Stimulated activated CD4-positive, alpha-beta T cell treated with anti-CD3 and anti-CD28 coated beads, Interleukin-15, amount 100 ng/mL, for 48 hours (primary cell): ENCODE data around the gene EEF1AKMT2.
"Not testable (repeated sequence)": the region's sequence is repeated elsewhere in the genome, so short reads cannot be mapped to it uniquely, and the experiment has no call there.

Experiments
- DNase-seq, 2 donors: peaks; one replicate each; pipeline ENCODE4 v3.0.0-alpha.2; 2020; ENCODE audit warnings: low read depth in 2 of 2

Gene EEF1AKMT2

DNA sequence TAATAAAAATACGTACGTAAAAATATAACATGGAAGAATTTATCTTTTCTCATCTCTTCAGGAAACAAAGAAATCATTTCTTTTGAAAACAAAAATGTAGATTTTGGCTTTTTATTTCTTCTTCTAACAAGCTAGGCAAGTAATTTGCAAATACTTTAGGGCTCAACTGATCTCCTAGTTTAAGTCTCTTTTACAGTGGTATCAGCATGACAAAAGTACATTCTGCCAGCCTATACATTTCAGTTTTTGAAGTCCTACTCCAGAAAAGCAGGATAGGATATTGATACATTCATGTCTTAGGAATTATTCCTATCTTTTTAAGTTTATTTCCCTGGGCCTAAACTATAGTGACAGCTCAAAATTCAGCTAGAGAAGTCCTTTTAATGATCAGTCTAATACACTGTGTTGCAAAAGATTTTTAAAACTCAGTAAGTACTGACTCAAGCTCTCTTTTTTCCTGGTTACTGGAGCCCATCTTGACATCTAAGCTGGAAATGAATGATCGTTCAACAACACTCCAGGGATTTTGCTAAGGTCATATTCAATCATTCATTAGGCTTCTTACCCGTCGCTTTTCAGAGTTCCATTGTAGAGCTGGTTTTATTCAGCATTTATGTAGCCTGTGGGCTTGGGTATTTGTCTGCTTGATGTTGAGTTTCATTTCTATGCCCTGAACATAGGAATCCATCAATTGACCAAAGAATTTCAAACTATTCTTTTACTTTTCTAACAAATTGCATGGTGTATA, 35.4 kb downstream of the EEF1AKMT2 start:
- DNase-seq = no peak

DNA sequence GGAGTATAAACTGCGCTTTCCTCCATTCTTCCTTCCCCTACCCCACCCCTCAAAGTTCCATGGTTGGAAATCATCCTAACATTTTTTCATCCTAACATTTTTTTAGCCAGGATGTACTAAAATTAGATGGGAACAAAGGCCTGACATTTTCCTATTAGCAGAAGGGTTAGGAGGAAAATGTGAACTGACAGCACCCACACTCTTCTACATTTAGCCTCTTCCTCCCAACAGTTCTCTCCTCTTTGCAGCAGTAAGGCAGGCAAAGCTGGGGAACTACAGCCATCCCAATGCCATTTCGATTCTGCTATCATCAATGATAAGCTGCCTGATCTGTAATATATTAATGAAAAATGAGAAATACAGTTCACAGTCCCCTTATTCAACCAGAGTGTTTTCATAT, 36.1 kb downstream of the EEF1AKMT2 start:
- DNase-seq = no peak

DNA sequence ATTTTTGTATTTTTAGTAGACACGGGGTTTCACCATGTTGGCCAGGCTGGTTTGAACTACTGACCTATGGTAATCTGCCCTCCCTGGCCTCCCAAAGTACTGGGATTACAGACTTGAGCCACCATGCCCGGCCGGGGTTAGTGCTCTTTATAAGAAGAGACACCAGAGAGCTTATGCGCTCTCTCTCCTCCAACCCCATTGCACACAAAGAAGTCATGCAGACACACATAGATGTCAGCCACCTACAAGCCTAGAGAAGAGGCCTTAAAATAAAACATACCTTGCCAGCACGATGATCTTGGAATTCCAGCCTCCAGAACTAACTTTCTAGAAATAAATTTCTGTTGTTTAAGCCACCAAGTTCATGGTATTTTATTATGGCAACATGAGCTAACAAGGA, 37.5 kb downstream of the EEF1AKMT2 start:
- DNase-seq = no peak

DNA sequence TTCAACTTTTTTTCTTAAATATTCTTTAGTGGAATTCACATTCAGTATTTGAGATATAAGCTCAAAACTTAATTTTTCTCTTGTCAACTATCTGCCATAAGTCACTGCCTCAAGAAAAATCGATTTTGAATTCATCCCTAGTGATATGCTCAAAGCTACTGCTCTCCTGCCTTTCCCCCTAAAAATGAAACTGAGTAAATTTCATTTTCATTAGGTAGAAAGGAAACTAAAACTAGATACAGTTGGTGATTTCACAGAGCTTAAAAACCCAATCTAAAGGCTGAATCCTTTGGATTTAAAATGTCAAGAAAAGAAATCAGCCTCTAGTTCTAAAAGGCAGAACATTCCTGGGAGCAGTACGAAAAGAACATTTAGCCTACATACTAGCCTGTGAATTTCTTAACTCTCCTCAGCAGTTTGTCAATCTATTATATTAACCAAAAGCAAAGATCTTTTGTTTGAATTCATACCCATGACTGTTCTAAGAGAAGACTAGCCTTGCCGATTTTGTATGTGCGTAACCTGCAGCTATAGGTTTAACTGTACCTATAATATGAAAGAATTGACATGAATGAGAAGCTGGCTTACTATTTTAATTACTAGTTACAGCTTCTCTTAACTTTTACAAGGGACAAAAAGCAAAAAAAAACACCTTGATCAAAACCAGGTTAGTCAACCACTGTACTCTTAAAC, 42.6 kb downstream of the EEF1AKMT2 start:
- no peak for DNase-seq

DNA sequence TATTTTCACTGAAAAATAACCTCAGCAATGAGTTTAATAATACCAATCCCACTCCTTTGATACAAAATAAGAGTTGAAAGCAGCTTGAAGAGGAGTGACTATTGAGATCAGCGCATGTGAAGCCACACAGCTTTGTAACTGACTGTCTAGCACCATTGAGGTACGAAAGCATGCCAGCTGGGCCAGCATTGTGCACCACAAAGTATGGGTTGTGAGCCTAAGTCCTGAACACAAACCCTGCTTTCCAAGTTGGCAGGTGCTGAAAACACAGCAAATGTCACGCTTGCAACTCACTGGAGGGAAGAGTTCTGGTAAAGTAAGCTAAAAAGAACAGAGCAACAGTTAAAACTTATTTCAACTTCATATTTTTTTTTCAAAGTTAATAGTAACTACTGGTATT, 43.5 kb downstream of the EEF1AKMT2 start:
- no peak for DNase-seq

DNA sequence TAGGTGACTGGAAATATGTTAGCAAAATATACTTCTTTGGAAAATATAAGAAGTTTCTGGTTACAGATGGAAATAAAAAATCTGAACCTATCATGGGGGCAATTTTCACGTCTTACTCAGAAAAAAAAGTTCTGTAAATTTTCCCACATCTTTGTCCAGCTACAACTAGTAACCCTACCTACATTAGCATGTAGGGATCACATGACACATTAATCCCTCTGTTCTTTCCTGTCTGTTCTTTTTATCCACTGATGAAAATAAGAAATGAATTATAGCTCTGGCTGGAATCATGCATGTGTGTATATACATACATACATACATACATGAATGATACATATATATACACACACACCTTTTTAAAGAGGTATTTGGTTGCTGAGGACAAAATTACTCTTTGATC, 43.9 kb downstream of the EEF1AKMT2 start:
- no peak for DNase-seq

DNA sequence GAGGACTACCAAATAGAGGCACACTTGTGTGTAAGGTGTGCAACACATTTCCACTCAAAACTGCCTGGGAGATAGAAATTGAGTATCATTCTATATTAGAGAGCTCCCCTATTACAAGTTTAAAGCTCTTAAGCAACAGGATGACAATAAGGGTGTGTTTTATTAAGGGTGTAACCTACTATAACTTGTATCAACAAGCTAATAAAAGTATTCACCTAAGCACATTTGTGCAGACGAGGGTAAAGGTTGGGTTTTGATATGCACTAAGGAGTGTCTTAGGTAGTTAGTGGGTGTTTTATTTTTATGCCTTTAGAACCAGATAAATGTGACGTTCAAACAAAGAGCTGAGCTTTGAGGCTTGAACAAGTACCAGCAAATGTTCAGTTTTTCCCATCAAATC, 44.7 kb downstream of the EEF1AKMT2 start:
- no peak for DNase-seq

DNA sequence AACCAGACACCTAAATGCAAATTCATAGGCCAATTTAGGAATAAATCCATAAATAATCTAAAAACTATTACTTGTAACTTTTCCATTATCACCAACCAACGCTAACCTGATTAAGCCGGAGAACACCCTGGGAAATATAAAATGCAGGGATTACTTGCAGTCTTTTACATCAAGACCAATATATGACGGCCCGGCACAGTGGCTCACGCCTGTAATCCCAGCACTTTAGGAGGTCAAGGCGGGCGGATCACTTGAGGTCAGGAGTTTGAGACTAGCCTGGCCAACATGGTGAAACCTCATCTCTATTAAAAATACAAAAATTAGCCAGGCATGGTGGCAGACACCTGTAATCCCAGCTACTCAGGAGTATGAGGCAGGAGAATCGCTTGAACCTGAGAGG, 45.2 kb downstream of the EEF1AKMT2 start:
- DNase-seq = not testable (repeated sequence)

DNA sequence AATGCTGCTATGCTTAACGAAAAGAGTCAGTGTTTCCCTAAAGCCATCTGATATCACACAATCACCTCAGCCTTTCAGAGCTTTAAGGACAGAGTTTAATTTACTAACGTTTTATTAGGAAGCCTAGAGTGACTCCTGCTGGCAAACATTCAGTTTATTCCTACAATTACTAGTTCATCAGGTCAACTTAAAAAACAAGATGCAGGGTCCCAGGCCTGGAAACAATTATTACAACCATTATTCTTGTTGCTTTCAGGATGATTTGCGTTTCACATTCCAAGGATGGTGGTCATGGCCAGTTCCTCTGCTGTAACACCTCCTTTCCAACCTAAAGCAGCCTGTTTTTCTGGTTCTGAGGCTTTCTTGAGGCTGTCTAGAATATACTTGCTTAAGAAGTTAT, 46.0 kb downstream of the EEF1AKMT2 start:
- no peak for DNase-seq

DNA sequence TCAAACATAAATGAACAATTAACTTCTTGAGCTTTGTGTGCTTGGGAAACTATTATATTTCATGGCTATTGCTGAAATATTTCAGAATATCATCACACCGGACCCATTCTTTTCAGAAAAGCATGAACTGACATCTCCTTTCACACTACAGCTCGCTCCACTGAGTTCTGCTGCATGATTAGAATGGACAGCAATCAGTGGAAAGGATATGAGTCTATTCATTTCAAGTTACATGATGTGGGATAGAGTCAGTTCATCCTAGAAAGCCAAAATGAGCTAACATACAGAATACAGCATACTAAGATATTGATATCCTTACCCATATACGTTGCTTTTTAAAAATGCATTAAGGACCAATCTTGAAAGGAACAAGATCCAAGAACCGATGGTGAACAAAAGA, 46.4 kb downstream of the EEF1AKMT2 start:
- no peak for DNase-seq

DNA sequence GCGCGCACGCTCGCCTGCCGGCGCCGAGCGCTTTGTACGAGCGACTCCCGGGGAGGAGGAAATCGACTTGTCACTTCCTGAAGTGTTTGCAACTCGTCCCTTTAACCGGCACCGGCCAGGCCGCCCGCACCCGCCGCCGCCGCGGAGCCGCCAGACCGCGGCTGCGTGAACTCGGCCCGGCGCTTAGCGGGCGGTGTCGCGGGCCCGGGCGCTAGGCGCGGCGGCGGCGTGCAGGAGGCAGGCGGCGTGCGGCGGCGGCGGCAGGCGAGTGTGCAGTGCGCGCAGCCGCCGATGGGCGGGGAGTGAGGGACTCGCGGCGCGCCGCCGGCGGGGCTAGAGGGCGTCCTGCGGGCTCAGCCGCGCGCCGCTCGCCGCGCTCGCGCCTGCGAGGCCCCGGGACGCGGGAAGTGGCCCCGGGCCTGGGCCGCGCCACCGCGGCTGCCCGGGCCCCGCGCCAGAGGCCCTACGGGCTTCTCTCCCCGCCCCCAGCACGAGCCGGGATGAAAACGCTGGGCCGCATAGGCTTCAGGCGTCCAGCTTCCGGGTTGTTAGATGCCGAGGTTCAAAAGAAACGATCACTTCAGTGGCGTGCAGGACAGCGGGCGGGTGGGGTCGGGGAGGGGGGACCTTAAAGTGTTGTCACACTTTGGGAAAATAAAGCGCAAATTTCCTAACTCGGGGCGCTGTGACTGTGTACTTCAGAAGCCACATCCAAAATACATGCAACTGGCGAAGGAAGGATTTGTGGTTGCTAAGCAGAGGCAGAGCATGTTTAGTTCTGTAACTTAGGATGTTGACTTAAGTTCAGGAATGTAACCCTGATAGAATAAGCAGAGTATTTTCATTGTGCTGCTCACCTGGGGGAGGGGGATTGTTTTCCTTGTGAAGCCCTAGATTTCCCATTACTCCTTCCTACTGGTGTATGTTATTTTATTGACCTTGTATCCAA, 47.3 kb downstream of the EEF1AKMT2 start, which contains the start of gene FAM53B:
TSS of gene FAM53B (minus strand) at position 277 of the 949 bp plus-strand sequence. CDS start 37,665 bp downstream, outside the sequence.
- peak in 1 of 2 donors; percentile 69 for DNase-seq

DNA sequence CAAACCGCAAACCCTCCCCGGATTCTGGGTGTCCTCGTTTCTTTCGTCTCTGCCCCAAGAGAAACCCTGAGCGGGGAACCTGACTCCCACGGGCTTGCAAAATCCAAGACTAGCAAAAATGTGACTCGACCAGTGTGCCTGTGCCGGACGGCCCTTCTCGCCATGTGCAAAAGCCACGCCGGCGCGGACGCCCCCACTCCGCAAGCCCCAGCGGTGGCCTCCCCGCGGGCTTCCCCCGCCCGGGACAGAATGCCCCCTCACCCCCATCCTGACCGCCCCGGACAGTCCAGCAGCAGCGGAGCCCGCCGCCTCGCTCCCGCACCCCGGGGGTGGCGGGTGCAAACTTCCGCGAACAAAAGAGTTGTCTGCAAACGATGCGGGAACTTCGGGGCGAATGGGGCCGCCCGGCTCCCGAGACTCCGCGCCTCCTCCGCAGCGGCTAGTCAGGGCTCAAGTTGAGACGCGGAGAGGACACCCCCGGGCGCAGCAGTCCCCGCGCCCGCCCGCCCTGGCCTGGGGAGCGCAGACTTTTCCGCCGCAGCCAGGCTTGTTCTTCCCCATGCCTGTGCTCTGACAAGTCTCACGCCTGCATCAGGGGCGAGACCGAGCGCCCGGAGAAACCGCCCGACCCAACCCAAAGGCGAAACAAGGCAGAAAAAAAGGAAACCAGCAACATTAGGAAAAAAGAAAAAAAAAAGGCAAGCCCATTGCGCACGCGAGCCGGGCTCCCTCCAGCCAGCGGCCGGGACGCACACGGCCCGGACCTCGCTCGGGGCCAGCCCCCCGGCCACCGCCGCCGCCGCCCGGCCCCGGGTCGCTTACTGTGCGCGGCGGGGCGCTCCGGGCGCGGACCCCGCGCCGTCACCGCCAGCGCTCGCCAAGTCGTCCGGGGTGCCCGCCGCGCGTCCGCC, 48.2 kb downstream of the EEF1AKMT2 start:
- DNase-seq = no peak

DNA sequence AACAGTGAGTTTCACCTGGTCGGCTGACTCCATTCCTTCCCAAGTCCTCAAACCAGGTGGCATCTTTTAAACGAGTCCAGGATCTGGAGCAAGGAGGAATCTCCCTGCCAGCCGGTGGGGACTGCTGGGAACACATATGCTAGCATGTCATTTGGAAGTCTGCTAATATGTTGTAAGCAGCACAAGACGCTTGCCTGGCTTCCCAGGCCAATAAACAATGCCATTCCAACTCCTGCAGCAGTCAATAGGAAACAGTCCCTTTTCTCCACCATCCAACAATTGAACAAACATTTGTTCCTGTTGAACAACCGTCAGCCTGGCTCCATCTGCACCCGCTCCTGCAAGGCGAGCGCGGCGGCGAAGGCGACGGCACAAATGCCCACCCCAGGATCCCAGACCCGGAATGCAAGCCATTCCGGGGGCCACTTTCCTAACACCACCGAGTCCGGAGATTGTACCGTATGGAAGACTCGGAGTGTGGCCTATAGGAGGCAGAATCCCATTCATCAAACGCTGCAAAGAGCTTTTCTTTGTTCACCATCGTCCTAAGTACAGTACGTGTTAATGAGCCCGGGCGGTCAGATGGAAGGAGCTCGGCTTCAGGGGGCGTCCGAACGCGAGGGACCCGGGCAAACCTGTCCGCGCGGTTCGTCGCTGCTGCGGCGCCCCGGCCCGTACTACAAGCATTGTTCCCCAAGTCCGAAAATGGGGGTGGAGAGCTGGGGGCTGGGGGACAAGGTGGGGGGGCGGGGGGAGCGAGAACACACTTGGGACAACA, 49.1 kb downstream of the EEF1AKMT2 start:
- no peak for DNase-seq

DNA sequence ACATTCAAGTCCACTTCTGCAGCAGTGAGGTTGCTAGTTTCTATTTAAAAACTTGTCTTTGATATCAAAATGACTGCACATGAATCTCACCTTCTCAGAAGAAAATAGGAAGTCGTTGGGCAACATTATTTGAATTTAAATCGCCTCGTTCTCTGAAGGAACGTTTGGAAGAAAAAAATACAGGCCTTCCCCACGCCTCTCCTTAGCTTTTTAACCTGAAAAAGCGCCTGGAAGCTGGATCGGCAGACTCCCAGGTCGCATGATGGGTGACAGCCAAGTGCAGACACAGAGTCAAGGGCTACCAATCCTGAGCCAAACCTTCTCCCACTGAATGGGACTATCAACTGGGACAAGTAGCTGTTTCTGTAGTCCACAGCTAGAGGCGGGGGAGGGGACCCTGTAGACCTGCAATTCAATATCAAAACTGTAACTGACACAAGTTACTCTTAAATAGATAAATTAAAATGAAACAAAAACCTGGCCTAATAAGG, 49.7 kb downstream of the EEF1AKMT2 start:
- no peak for DNase-seq

DNA sequence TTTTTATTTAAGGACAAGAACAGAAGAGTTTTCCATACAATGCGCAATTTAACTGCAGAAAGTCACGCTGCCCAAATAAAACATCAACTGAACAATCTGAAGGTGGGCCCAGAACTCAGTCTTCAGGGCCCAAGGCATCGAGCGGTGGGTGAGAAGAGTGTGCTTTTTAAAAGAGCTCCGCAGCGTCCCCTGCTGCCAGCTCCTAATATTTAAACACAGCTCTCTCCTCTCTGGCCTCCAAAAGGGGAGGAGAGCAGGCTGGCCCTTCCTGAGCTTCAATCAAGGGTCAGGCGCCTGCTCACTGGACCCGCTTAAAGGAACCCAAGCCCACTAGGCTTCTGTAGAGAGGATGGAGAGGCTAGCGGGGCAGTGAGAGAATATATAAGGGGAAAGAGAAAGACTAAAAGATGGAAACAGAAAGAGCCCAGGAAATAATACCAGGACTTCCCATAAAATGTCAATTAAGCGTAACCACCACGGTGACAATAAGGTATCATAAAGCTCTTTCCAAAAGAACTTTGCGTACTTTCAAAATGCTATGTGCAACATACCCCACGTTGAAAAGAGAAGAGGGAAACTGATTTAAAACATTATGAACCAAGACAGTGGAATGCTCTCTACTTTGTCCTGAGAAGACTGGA, 50.3 kb downstream of the EEF1AKMT2 start:
- DNase-seq = peak in 1 of 2 donors; percentile 65

DNA sequence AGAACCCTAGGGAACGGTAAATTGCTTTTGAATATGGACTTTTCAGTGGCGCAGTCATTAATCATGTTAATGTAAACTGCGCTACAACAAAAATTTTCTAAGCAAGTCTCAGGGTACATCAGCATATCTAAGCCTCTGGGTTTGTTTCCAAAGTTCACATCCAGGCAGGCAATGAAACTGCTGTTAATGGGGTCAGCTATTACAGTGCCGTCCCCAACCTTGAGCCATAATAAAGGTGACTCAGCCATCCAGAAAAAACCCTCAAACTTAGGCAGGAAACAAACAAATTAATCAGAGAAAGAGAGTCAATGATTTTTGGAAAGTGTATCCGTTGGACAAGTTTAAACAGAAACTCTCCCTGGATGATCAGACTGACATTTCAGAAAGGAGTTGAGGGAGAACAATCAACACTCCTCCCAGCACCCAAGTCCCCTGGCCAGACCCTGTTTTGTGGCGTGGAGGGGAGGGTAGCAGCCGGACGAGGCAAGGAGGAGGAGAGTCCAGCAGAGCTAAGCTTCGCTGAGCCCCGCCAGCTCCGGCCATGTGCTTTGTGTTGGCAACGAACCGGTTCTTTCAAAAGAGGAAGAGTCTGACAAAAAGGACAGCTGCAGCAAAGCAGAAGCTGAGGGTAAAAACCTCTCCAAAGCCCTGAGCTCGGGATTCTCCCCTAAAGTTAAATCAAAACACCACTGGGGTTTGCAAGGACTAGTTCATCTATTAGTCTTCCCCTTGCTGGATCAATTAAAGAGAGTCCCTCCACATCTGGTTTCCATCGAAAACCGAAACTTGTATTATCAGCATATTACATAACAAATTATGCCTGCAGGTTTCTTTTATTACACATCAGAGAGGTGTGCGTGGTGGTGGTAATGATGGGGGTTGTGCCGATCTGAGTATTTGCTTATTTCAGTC, 51.1 kb downstream of the EEF1AKMT2 start:
- DNase-seq = no peak

DNA sequence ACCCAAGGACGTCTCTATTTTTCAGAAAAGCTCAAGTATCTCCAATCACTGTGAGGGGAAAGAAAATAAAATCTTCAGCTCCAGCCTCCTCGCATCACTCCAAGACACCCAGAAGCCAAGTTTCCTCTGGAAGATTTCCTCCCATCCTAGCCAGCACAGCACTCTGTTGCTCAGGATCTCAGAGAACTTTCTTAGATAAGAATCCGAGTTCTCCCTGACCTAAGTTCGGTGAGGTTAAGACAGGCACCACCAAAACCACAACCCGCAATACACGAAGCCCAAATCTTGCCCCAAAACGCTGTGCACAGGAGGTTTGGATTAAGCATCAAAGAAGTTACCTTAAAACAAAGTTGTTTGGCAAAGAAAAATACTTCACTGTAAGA, 51.7 kb downstream of the EEF1AKMT2 start:
- DNase-seq = no peak

DNA sequence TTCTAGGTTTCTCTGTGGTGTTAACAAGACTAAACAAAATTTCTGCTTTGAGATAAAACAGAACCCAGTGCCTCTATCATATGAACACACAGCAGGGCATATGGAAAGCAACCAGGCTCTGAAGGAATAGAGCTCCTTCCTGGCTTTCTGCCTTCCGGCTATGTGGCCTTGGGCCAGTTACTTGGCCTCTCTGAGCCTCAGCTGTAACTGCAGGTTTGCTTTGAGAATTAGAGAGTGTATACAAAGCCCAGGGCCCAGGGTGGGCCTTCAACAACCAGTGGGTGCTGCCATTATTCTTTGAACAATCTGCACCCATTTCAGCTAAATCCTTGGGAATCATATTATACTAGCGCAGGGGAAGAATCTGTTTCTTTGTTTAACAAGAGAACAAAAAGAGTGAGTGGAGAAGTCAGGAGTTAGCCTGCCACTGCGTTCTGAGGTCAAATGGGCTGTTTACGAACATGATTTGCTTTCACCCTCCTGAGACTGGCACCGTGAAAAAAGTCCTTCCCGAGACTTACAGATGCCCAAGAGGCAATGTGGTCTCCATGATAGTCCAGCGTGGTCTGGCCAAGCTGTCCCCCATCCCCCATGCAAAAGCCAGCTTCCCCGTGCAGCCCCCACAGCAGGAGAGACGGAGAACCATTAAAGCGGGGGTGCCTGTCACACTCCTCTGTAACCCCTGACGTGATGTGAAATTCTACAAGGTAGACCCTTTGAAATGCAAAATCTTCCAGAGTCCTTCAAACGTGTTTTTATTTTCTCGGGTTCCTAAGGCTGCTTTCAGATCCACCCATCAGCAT, 52.4 kb downstream of the EEF1AKMT2 start:
- no peak for DNase-seq
